Muscle layer of duodenum (tissue), 2 donors: ENCODE measurements around the gene CSTB.

Experiments used
- H3K27ac ChIP-seq: one replicate; pipeline ENCODE4 v1.7.0; 2013; ENCODE audit warnings: mild to moderate bottlenecking, low read length
- H3K27me3 ChIP-seq: one replicate; pipeline ENCODE4 v1.7.0; 2013; ENCODE audit warnings: low read depth, mild to moderate bottlenecking, control low read depth, low read length
- H3K36me3 ChIP-seq, 2 donors: one replicate each; pipeline ENCODE4 v1.7.0; 2013; ENCODE audit warnings: low read length in 2 of 2, control low read depth in 1 of 2, mild to moderate bottlenecking in 1 of 2; ENCODE audit not compliant: insufficient read depth in 2 of 2, control insufficient read depth in 1 of 2
- H3K4me1 ChIP-seq, 2 donors: one replicate each; pipeline ENCODE4 v1.7.0; 2013; ENCODE audit warnings: low read length in 2 of 2, mild to moderate bottlenecking in 2 of 2, control low read depth in 1 of 2, moderate library complexity in 1 of 2; ENCODE audit not compliant: insufficient read depth in 2 of 2, control insufficient read depth in 1 of 2
- H3K4me3 ChIP-seq, 2 donors: one replicate each; pipeline ENCODE4 v1.7.0; 2013; ENCODE audit warnings: low read length in 2 of 2, low read depth in 1 of 2, mild to moderate bottlenecking in 1 of 2
- H3K9me3 ChIP-seq, 2 donors: one replicate each; pipeline ENCODE4 v1.7.0; 2013; ENCODE audit warnings: low read length in 2 of 2, control low read depth in 1 of 2, mild to moderate bottlenecking in 1 of 2; ENCODE audit not compliant: control insufficient read depth in 1 of 2
- donor health status: healthy.

CSTB gene

GRCh38 chr21:43808832-43809251, 32.7 kb upstream of the CSTB start:
- Histone ChIP-seq H3K9me3 (no peaks in the 10 kb centered on the region), H3K27me3 (no peaks in the 10 kb centered on the region), H3K4me1 (peaks cover 0 to 16% of the 10 kb centered on the region in 2 donors), H3K36me3 (peaks cover 0 to 5% of the 10 kb centered on the region in 2 donors), H3K4me3 (no peak overlapping the region), H3K27ac (no peak overlapping the region)

- no peak overlapping the region for H3K4me3 ChIP-seq
- H3K27me3 ChIP-seq: no peaks in the 10 kb centered on the region
- H3K27ac ChIP-seq: no peak overlapping the region
- H3K4me1 ChIP-seq: peaks cover 0 to 16% of the 10 kb centered on the region in 2 donors
- peaks cover 0 to 10% of the 10 kb centered on the region in 2 donors for H3K36me3 ChIP-seq
- H3K9me3 ChIP-seq: no peaks in the 10 kb centered on the region
Measured at GRCh38 chr21:43808367-43808766, 32.3 kb upstream of the CSTB start.

- H3K4me1 ChIP-seq: peaks cover 0 to 8% of the 10 kb centered on the region in 2 donors
- H3K27me3 ChIP-seq: no peaks in the 10 kb centered on the region
- H3K27ac ChIP-seq: no peak overlapping the region
- H3K4me3 ChIP-seq: no peak overlapping the region
- H3K36me3 ChIP-seq: peaks cover 19 to 32% of the 10 kb centered on the region in 2 donors
- no peaks in the 10 kb centered on the region for H3K9me3 ChIP-seq
Measured at GRCh38 chr21:43806017-43806710, 30.1 kb upstream of the CSTB start.

- Histone ChIP-seq H3K4me3 (no peak overlapping the region), H3K36me3 (peaks cover 19 to 40% of the 10 kb centered on the region in 2 donors), H3K9me3 (no peaks in the 10 kb centered on the region), H3K27ac (no peak overlapping the region), H3K4me1 (peaks cover 0 to under 1% of the 10 kb centered on the region in 2 donors), H3K27me3 (no peaks in the 10 kb centered on the region)
Measured at GRCh38 chr21:43805275-43805800, 29.2 kb upstream of the CSTB start.

GRCh38 chr21:43803558-43804300, 27.6 kb upstream of the CSTB start:
- no peaks in the 10 kb centered on the region for H3K27me3 ChIP-seq
- no peak overlapping the region for H3K4me3 ChIP-seq
- H3K4me1 ChIP-seq: no peaks in the 10 kb centered on the region
- H3K27ac ChIP-seq: no peak overlapping the region
- no peaks in the 10 kb centered on the region for H3K9me3 ChIP-seq
- H3K36me3 ChIP-seq: peaks cover 27 to 56% of the 10 kb centered on the region in 2 donors

- no peaks in the 10 kb centered on the region for H3K4me1 ChIP-seq
- no peaks in the 10 kb centered on the region for H3K9me3 ChIP-seq
- H3K36me3 ChIP-seq: peaks cover 32 to 65% of the 10 kb centered on the region in 2 donors
- no peak overlapping the region for H3K4me3 ChIP-seq
- H3K27ac ChIP-seq: no peak overlapping the region
- no peaks in the 10 kb centered on the region for H3K27me3 ChIP-seq
Measured at GRCh38 chr21:43802713-43803313, 26.7 kb upstream of the CSTB start.

GRCh38 chr21:43801006-43801783, 25.1 kb upstream of the CSTB start:
- H3K27me3 ChIP-seq: no peaks in the 10 kb centered on the region
- peaks cover 40 to 82% of the 10 kb centered on the region in 2 donors for H3K36me3 ChIP-seq
- H3K9me3 ChIP-seq: no peaks in the 10 kb centered on the region
- no peak overlapping the region for H3K4me3 ChIP-seq
- no peaks in the 10 kb centered on the region for H3K4me1 ChIP-seq
- no peak overlapping the region for H3K27ac ChIP-seq

- Histone ChIP-seq H3K4me1 (no peaks in the 10 kb centered on the region), H3K27me3 (no peaks in the 10 kb centered on the region), H3K27ac (no peak overlapping the region), H3K36me3 (peaks cover 40 to 88% of the 10 kb centered on the region in 2 donors), H3K4me3 (no peak overlapping the region), H3K9me3 (no peaks in the 10 kb centered on the region)
Measured at GRCh38 chr21:43800566-43800965, 24.5 kb upstream of the CSTB start.

GRCh38 chr21:43800124-43800523, 24.0 kb upstream of the CSTB start:
- no peak overlapping the region for H3K27ac ChIP-seq
- H3K27me3 ChIP-seq: no peaks in the 10 kb centered on the region
- H3K36me3 ChIP-seq: peaks cover 45 to 92% of the 10 kb centered on the region in 2 donors

GRCh38 chr21:43799301-43799840, 23.3 kb upstream of the CSTB start:
- H3K36me3 ChIP-seq: peaks cover 48 to 97% of the 10 kb centered on the region in 2 donors
- H3K4me1 ChIP-seq: no peaks in the 10 kb centered on the region
- H3K4me3 ChIP-seq: no peak overlapping the region
- H3K27ac ChIP-seq: no peak overlapping the region
- no peaks in the 10 kb centered on the region for H3K9me3 ChIP-seq
- H3K27me3 ChIP-seq: no peaks in the 10 kb centered on the region

More at GRCh38 chr21:43800124-43800523, 24.0 kb upstream of the CSTB start:
- Histone ChIP-seq H3K4me3 (no peak overlapping the region), H3K9me3 (no peaks in the 10 kb centered on the region), H3K4me1 (no peaks in the 10 kb centered on the region)
